Skin of body (tissue), 2 donors: ENCODE measurements around the gene FGD5. TPM values are rescaled to one million over a fixed set of nuclear protein-coding genes. Genes with fewer than 3 reads are reported as not detected.

Source experiments
- DNase-seq: peaks from one replicate; lab custom pipeline; 2025; lab: John Stamatoyannopoulos, UW
- total RNA-seq: library from RNA; depleted of rRNA; stranded (reverse); fragments of >200 nt; gene quantifications from one replicate; pipeline ENCODE4 v1.2.3, GENCODE V29; 2014

Gene FGD5
- 14.9 TPM for total RNA-seq

DNA sequence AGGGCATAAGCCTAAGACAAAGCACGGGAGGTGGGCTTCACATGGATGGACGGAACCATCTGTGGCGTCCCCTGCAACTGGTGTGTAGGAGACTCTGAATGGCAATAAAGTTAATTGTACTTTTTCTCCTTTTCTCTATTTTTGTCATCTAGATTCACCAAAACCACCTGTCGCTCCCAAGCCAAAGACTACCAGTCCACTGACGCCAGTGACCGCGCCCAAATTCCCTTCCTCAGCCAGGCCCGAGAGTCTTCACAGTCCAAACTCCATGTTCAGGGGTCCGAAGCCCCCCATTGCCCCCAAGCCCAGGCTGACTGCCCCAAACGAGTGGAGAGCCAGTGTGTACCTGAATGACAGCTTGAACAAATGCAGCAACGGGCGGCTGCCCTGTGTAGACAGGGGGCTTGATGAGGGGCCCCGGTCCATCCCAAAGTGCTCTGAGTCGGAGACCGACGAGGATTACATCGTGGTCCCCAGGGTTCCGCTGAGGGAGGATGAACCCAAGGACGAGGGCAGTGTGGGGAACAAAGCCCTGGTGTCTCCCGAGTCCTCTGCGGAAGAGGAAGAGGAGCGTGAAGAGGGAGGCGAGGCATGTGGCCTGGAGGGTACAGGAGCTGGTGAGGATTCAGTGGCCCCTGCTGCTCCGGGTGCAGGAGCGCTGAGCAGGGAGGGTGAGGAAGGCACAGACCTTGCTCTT lies at the start of gene FGD5:
FGD5 (plus strand) TSS at position 159 of the 697 bp plus-strand sequence; CDS start at position 269, 110 bp downstream.
- no peak for DNase-seq

GRCh38 chr3:14769544-14770325 lies 49.0 kb upstream of the FGD5 start:
- DNase-seq, result no peak

DNA sequence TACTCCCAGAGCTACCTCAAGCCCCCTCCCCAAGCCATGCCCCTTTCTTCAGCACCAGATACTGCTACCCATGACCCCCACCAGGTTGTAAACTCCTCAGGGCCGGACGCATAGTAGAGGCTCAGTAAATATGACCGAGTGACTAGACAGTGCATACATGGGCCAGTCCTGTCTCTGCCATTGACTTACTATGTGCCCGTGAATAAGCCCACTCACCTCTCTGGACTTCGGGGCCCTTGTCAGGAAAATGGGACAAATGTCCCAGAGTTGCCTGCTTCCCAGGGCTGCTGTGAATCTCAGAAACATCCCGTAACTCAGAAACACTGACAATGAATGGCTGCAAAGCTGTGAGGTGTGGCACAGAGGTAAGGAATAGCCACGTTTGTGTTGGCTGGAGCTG lies 48.2 kb upstream of the FGD5 start:
- no peak for DNase-seq

GRCh38 chr3:14771593-14772497 lies 46.9 kb upstream of the FGD5 start:
- DNase-seq, result no peak

DNA sequence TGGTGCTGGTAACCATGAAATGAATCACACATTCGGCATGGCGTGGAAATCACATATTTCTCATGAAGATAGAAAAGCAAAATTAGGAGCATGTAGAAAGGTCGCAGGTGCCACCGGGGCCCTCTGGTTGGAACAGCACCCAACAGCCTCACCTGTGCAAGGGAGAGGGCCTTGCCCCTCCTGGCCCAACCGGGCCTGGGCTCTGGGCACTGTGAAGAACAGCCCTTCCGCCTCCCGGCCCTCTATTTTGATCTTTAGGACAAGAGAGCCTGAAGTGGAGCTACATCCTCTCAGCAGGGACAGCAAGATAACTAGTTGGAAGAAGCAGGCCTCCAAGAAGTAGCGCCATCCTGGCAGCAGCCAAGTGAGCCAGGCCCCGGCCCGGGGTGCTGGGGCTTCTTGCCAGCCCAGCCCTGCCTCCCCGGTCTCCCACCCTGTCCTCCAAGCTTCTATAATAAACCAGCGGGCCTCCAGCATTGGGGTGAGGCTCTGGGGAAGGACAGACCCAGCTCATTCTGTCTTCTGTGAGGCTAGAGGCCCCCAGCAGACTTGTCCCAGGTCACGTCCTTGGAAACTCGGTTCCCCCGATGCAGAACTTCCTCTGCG lies 46.1 kb upstream of the FGD5 start:
- no peak for DNase-seq

DNA sequence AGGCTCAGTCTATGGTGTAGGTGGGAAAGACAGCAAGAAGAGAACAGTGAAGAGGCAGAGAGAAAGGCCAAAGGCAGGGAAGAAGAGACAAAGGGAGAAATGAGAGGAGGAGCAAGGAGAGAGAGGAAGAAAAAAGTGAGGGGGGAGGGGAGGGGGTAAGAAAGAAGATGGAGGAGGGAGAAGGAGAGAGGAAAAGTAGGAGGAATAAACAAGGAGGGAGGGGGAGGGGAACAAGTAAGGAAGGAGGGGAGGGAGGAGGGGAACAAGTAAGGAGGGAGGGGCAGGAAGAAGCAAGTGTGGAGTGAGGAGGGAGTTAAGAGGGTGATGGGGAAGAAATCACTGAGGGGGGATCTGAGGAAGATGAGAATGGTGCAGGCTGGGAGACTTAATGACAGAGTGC lies 45.5 kb upstream of the FGD5 start:
- no peak for DNase-seq

DNA sequence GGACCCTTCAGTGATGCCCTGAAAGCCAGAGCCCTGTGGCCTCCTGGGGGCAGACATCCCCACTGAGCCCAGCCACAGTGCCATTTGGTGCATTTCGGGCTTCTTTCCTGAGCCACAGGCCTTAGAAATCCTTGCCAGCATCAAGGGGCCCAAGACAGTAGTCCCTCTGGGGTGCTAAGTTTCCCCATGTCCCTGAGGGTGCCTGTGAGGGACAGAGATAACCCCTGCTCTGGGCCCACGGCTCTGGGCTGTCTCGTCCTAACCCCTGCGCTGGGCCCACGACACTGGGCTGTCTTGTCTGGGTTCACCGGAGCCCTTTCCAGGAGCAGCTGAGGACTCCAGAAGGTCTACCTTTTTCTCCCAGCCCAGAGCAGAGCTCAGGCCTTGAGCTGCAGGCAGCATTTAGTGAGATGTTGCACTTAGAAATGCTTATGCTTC lies 45.1 kb upstream of the FGD5 start:
- no peak for DNase-seq

GRCh38 chr3:14774431-14774830 lies 44.3 kb upstream of the FGD5 start:
- DNase-seq, result no peak

DNA sequence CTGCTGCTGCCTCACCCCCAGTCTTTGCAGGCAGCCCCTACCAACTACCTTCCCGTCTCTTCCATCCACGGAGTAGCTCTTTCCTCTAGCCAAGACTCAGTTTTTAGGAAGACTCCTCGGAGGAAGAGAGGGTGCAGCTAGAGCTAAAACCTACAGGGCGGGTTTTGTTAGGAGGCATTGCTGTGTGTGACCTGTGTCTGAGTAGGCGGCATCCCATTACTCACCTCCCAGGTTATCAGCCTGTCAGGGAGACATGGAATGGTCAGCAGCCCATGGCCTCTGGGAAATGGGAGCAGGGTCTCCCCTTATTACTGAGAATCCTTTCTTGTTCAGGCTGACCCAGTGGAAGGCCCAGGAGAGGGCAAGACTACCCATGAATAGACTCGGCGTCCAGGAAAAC lies 43.8 kb upstream of the FGD5 start:
- DNase-seq, result no peak

DNA sequence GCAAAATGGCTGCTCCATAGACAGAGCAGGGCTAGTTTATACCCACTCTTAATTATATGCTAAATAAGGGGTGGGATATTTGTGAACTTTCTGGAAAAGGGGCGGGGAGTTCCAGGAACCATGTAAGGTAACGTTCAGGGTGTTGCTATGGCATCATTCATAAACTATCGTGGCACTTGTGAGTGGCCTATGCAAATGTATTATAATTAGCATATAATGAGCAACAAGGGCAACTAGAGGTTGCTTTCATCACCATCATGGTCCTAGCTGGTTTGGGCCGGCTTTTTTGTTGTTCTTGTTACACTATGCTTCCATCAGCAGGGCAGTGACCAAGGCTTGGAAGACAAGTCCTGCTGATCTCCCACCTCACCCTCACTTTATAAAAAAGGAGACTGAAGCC lies 43.2 kb upstream of the FGD5 start:
- no peak for DNase-seq

DNA sequence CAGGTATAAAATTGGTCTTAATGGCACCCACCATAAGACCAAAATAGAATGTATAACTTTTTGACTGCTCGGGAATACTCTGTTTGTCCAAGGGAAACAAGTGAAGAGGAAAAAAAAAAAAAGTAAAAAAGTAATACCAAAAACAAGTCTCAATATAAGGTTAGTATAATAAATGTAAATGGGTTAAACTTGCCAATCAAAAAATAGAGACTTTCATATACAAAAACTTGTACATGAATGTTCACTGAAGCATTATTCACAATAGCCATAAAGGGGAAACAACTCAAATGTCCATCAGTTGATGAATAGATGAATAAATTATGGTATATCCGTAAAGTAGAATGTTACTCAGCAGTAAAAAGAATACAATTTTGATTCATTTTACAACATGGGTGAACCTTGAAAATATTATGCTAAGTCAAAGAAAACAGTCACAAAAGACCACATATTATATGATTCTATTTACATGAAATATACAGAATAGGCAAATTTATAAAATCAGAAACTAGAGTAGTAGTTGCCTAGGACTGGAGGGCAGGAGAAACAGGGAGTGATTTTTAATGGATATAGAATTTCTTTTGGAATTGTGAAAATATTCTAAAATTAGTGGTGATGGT lies 39.6 kb upstream of the FGD5 start:
- no peak for DNase-seq

DNA sequence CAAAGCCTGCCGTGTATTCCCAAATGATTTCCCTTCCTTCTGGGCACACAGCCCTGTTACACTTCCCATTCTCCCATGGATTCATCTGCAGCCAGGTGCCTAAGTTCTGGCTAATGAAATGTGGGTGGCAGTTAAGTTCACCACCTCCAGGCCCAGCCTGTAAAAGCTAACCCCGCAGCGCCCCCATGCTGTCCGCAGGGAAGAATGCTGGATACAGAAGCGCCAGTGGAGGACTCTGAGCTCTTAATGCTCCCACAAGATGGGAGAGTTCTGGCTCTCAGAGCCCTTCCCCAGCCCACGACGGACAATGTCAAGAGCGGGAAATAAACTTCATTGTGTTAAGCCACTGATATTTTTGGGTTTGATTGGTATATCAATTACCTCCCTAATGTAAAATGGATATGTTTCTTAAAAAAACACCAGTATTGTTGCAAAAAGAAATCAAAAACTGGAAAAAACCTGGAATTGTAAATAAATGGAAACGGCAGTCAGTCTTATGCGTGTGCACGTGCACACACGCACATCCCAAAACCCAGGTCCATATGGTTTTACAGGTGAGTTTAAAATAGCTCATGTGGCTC lies 37.7 kb upstream of the FGD5 start:
- no peak for DNase-seq

- no peak for DNase-seq
Measured at GRCh38 chr3:14783480-14784086, 35.2 kb upstream of the FGD5 start.

DNA sequence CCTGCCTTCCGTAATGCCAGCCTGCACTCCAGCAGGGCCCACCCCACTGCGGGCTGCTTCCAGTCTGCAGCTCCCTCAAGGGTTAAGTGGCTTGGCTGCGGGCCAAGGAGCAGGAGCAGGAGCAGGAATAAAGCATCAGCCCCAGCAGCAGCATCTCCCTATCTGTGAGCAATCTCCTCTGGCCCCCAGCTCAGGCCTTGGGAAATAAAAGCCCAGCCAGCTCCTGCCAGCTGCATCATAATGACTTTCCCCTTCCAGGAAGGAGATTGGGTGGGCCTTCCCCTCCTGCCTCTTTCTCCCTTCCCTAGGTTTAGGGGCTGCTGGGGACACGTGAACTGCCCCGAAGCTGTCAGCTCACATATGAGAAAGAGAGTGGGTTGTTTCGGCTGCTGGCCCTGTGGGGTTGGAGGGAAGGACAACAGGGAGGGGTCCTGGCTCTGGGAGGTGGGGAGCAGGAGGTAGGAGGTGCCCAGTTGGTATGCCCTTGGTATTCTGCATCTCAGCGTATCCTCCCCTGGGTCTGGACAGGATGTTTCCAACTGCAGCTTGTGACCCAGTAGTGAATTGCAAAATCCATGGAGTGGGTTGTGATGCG lies 34.6 kb upstream of the FGD5 start:
- DNase-seq, result no peak

DNA sequence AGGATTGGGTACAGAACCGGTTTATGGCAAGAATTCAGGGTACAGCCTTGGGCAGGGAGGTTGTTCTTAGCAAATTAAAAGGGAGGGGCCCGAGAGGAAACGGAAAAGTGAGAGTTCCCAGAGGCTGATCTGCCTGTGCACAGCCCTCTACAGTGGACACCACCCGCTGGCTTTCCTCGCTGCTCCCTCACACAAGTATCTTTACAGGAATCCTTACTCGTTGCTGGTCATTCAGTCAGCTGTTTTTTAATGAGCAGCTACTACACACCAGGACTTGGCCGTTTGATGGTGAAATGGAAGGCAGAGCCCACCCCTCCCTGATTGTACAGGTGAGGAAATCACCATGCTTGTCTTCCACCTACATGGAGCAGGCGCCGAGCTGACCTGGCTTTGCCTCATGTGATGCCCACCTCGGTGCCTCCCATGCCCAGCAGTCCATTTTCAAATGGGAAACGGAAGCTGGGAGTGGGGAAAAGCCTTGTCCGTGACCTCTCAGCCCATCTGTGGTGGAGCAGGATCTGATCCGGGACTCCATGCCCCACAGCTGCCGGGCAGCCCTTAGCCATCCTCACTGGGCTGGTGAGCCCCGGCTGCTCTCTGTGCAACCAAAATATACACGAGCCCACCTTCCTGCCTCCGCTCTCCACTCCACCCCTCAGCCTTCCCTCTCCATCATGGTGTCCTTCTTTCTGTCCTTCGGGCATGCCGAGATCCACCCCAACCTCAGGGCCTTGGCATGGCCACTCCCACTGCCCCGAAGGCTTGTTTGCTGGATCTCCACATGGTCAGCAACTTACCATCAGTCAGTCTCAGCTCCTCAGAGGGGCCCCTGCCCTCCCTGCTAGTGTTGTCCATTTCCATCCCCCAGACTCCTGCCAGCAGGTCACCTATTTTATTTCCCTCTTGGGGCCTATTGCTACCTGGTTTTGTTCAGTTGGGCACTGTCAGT lies 33.3 kb upstream of the FGD5 start:
- DNase-seq, result no peak

GRCh38 chr3:14786369-14786768 lies 32.4 kb upstream of the FGD5 start:
- DNase-seq, result no peak

GRCh38 chr3:14787630-14788029 lies 31.1 kb upstream of the FGD5 start:
- no peak for DNase-seq

DNA sequence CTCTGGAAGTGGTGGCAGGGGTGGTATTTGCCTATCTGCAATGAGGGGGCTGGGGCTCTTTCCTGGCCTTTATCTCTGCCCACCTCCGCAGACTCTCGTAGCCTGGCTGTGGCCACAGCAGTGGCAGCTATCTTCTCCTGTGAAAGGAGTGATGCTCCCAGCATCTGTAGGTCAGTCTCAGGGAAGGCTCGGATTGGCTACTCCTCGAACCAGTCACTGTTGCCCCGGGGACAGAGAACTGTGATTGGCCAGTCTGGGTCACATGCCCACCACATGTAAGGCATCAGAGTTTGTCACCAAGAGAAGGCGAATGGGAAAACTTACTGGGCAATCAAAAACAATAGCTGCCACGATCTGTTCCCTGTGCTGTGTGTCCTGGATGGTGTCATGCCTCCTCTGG lies 30.1 kb upstream of the FGD5 start:
- no peak for DNase-seq

DNA sequence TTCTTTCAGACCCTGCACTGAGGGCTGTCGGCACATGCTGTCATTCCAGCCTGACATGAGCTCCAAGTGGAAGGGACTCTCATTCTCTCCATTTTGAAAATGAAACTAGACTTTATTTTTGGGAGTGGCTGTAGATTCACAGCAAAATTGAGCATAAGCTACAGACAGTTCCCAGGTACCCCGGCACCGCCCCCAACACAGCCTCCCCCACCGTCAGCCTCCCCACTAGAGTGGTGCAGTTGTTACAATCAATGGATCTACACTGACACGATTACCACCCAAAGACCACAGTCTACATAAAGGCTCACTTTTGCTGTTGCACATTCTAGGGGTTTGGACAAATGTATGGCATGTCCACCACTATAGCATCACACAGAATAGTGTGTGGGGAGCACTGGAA lies 29.5 kb upstream of the FGD5 start:
- DNase-seq, result no peak
